Measurements from ENCODE around the gene BMPR2.

BMPR2 gene

DNA sequence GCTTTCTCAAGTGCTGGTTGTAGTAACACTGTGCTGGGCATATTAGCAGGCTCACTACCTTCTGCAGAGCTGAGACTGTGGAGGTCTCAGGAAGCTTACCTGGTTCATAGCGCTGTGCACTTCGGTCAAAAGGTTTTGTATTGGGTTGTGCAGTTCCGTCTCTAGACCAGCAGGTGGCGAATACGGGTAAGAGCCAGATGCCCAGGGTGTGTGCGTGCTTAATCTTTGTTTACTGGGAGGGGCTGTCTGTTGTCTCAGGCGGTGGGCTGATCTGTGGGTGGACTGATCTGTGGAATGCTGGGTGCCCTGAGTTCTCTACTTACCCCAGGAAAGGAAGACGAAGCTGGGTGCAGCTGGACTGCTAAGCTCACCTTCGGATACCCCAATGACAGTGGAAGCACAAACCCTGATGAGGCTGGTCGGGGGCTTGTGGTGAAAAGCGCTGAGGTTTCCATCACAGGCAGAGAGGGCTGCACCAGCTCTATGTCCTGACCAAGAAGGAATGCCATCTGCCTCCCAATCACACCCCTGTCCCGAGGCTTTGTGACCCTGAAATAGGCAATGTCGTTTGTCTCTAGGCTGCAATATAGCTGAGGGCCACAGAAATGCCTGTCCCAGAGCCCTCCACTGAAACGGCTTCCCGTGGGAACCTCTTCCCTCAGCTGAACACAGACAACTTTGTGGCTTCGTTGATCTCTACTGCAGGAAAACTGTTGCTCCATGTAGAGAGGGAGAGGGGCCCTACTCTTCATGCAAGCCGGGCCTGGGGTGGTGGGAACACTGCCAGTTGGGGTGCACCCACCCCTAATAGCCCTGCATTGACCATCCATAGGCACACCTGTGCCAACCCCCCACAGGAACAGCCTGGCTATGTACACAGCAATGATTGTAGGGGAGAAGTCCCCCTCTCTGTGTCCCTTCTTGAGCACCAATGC is 212.8 kb downstream of the BMPR2 start:
- peak overlapping the region; percentile 83 for H2AFZ ChIP-seq (ENCODE audit: low read length)
- no peaks in the 10 kb centered on the region for H4K20me1 ChIP-seq (ENCODE audit: insufficient read depth, low read length, poor library complexity, severe bottlenecking)
- H3F3A ChIP-seq (ENCODE audit: low read depth): no peaks in the 10 kb centered on the region
- H3K4me1 ChIP-seq (ENCODE audit: insufficient read depth, low read length, poor library complexity, severe bottlenecking): peaks cover 5% of the 10 kb centered on the region
- H3K27me3 ChIP-seq (ENCODE audit: insufficient read depth, low read length, poor library complexity, severe bottlenecking): no peaks in the 10 kb centered on the region
- no peak for TF ChIP-seq EZH2phosphoT487 (IDR thresholded peaks at IDR 0.05; ENCODE audit: borderline replicate concordance)
- TF ChIP-seq, protein P1, sequence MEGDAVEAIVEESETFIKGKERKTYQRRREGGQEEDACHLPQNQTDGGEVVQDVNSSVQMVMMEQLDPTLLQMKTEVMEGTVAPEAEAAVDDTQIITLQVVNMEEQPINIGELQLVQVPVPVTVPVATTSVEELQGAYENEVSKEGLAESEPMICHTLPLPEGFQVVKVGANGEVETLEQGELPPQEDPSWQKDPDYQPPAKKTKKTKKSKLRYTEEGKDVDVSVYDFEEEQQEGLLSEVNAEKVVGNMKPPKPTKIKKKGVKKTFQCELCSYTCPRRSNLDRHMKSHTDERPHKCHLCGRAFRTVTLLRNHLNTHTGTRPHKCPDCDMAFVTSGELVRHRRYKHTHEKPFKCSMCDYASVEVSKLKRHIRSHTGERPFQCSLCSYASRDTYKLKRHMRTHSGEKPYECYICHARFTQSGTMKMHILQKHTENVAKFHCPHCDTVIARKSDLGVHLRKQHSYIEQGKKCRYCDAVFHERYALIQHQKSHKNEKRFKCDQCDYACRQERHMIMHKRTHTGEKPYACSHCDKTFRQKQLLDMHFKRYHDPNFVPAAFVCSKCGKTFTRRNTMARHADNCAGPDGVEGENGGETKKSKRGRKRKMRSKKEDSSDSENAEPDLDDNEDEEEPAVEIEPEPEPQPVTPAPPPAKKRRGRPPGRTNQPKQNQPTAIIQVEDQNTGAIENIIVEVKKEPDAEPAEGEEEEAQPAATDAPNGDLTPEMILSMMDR (conservative IDR thresholded peaks at IDR 0.05; ENCODE audit: low read length): peak; percentile 97
- no peaks in the 10 kb centered on the region for H3K9me2 ChIP-seq (replicated peaks; ENCODE audit: low read depth, low read length)
- H3K4me2 ChIP-seq (ENCODE audit: low read depth, low read length, poor library complexity, severe bottlenecking): peak overlapping the region; percentile 26
- no peak overlapping the region for H3K4me3 ChIP-seq (ENCODE audit: low read length, poor library complexity, severe bottlenecking)
- H3K9ac ChIP-seq (ENCODE audit: low read depth, low read length, poor library complexity, severe bottlenecking): no peak overlapping the region
- no peaks in the 10 kb centered on the region for H3K36me3 ChIP-seq (ENCODE audit: insufficient read depth, low read length)
- H3K9me3 ChIP-seq (ENCODE audit: insufficient read depth, low read depth, low read length): no peaks in the 10 kb centered on the region
- no peaks in the 10 kb centered on the region for H3K79me2 ChIP-seq (ENCODE audit: insufficient read depth, low read length)

DNA sequence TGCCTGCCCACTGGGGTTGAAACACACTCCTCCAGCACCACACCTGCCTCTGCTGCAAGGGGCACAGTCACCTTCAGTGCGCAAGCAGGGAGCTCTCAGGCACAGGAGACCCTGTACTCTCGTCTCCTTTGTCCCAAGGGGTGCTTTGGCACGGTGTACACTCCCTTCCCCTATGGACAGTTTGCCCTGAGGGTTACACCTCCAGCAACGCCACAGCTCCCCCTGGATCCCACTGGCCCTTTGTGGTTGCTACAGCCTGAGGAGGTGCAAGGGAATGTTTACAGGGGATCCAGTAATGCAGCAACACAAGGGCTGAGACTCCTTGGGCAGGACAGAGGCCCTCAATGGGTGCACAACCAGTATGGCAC is 213.4 kb downstream of the BMPR2 start:
- no peak overlapping the region for H3K4me3 ChIP-seq (ENCODE audit: low read length, poor library complexity, severe bottlenecking)
- H3K9me3 ChIP-seq (ENCODE audit: insufficient read depth, low read depth, low read length): no peaks in the 10 kb centered on the region
- H4K20me1 ChIP-seq (ENCODE audit: insufficient read depth, low read length, poor library complexity, severe bottlenecking): no peaks in the 10 kb centered on the region
- H3K27me3 ChIP-seq (ENCODE audit: insufficient read depth, low read length, poor library complexity, severe bottlenecking): no peaks in the 10 kb centered on the region
- H3K4me2 ChIP-seq (ENCODE audit: low read depth, low read length, poor library complexity, severe bottlenecking): no peak overlapping the region
- TF ChIP-seq EZH2phosphoT487 (IDR thresholded peaks at IDR 0.05; ENCODE audit: borderline replicate concordance): no peak
- TF ChIP-seq, protein P1 (conservative IDR thresholded peaks at IDR 0.05; ENCODE audit: low read length): no peak
- H3F3A ChIP-seq (ENCODE audit: low read depth): no peaks in the 10 kb centered on the region
- H3K9me2 ChIP-seq (replicated peaks; ENCODE audit: low read depth, low read length): no peaks in the 10 kb centered on the region
- peak overlapping the region; percentile 83; the same call in 1 of the 2 replicates for H2AFZ ChIP-seq (ENCODE audit: low read length)
- H3K9ac ChIP-seq (ENCODE audit: low read depth, low read length, poor library complexity, severe bottlenecking): no peak overlapping the region
- no peaks in the 10 kb centered on the region for H3K36me3 ChIP-seq (ENCODE audit: insufficient read depth, low read length)
- no peaks in the 10 kb centered on the region for H3K79me2 ChIP-seq (ENCODE audit: insufficient read depth, low read length)
- peaks cover 5% of the 10 kb centered on the region for H3K4me1 ChIP-seq (ENCODE audit: insufficient read depth, low read length, poor library complexity, severe bottlenecking)

DNA sequence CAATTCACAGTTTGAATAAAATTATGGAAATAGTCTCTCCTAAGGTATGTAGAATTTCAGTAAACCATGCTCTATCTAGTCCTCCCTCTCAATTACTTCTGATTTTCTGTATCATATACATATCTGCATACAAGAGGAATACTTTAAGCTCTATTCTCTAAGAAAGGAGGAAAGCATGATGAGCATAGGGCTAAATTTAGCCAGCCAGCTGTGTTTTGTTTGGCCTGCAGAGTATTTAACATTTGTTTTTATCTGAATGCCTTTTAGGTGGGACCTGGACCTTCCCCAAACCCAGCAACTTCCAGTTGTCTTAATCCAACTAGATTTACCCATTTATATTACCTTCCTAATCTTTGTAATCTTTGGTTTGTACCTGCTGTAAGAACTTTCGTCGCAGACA is 216.4 kb downstream of the BMPR2 start:
- H3K9me3 ChIP-seq (ENCODE audit: insufficient read depth, low read depth, low read length): no peaks in the 10 kb centered on the region
- peaks cover 5% of the 10 kb centered on the region for H3K4me1 ChIP-seq (ENCODE audit: insufficient read depth, low read length, poor library complexity, severe bottlenecking)
- TF ChIP-seq EZH2phosphoT487 (IDR thresholded peaks at IDR 0.05; ENCODE audit: borderline replicate concordance): no peak
- TF ChIP-seq, protein P1 (conservative IDR thresholded peaks at IDR 0.05; ENCODE audit: low read length): no peak
- H3K36me3 ChIP-seq (ENCODE audit: insufficient read depth, low read length): no peaks in the 10 kb centered on the region
- H3K27me3 ChIP-seq (ENCODE audit: insufficient read depth, low read length, poor library complexity, severe bottlenecking): no peaks in the 10 kb centered on the region
- no peaks in the 10 kb centered on the region for H3K79me2 ChIP-seq (ENCODE audit: insufficient read depth, low read length)
- H2AFZ ChIP-seq (ENCODE audit: low read length): no peak overlapping the region
- no peaks in the 10 kb centered on the region for H4K20me1 ChIP-seq (ENCODE audit: insufficient read depth, low read length, poor library complexity, severe bottlenecking)
- no peak overlapping the region for H3K4me2 ChIP-seq (ENCODE audit: low read depth, low read length, poor library complexity, severe bottlenecking)
- H3F3A ChIP-seq (ENCODE audit: low read depth): no peaks in the 10 kb centered on the region
- no peaks in the 10 kb centered on the region for H3K9me2 ChIP-seq (replicated peaks; ENCODE audit: low read depth, low read length)
- H3K4me3 ChIP-seq (ENCODE audit: low read length, poor library complexity, severe bottlenecking): no peak overlapping the region
- no peak overlapping the region for H3K9ac ChIP-seq (ENCODE audit: low read depth, low read length, poor library complexity, severe bottlenecking)

Measured in Loucy (cell line).